Measurements from ENCODE around the gene RPH3AL.
A peak's percentile ranks its signal among the peaks of the same experiment; 100 is the strongest.
"Not testable (repeated sequence)": the region's sequence is repeated elsewhere in the genome, so short reads cannot be mapped to it uniquely, and the experiment has no call there.

RPH3AL gene

GRCh38 chr17:280216-280615 is 72.4 kb downstream of the RPH3AL start:
- Histone ChIP-seq H3K27me3 (ENCODE audit: control insufficient read depth, insufficient read depth, low read length) (no peaks in the 10 kb centered on the region), H3K4me1 (ENCODE audit: control insufficient read depth, insufficient read depth, low read length) (no peaks in the 10 kb centered on the region), H3K4me3 (ENCODE audit: low read length) (no peak overlapping the region), H3K9ac (ENCODE audit: low read length) (no peak overlapping the region), H3K27ac (ENCODE audit: low read depth, low read length) (no peak overlapping the region), H3K36me3 (ENCODE audit: control insufficient read depth, insufficient read depth, low read length) (no peaks in the 10 kb centered on the region)

GRCh38 chr17:279776-280175 is 72.8 kb downstream of the RPH3AL start:
- Histone ChIP-seq H3K27ac (ENCODE audit: low read depth, low read length) (no peak overlapping the region), H3K4me3 (ENCODE audit: low read length) (no peak overlapping the region), H3K9ac (ENCODE audit: low read length) (no peak overlapping the region), H3K36me3 (ENCODE audit: control insufficient read depth, insufficient read depth, low read length) (no peaks in the 10 kb centered on the region), H3K27me3 (ENCODE audit: control insufficient read depth, insufficient read depth, low read length) (no peaks in the 10 kb centered on the region), H3K4me1 (ENCODE audit: control insufficient read depth, insufficient read depth, low read length) (no peaks in the 10 kb centered on the region)

- Histone ChIP-seq H3K4me3 (ENCODE audit: low read length) (no peak overlapping the region), H3K4me1 (ENCODE audit: control insufficient read depth, insufficient read depth, low read length) (no peaks in the 10 kb centered on the region), H3K27me3 (ENCODE audit: control insufficient read depth, insufficient read depth, low read length) (no peaks in the 10 kb centered on the region), H3K36me3 (ENCODE audit: control insufficient read depth, insufficient read depth, low read length) (no peaks in the 10 kb centered on the region), H3K9ac (ENCODE audit: low read length) (no peak overlapping the region), H3K27ac (ENCODE audit: low read depth, low read length) (no peak overlapping the region)
These were observed 73.3 kb downstream of the RPH3AL start for GRCh38 chr17:279331-279730.

- no peaks in the 10 kb centered on the region for H3K27me3 ChIP-seq (ENCODE audit: control insufficient read depth, insufficient read depth, low read length)
- H3K36me3 ChIP-seq (ENCODE audit: control insufficient read depth, insufficient read depth, low read length), result no peaks in the 10 kb centered on the region
- no peak overlapping the region for H3K9ac ChIP-seq (ENCODE audit: low read length)
- H3K4me1 ChIP-seq (ENCODE audit: control insufficient read depth, insufficient read depth, low read length), result no peaks in the 10 kb centered on the region
- H3K27ac ChIP-seq (ENCODE audit: low read depth, low read length), result no peak overlapping the region
- no peak overlapping the region for H3K4me3 ChIP-seq (ENCODE audit: low read length)
These were observed 73.9 kb downstream of the RPH3AL start for GRCh38 chr17:278676-279059.

- H3K36me3 ChIP-seq (ENCODE audit: control insufficient read depth, insufficient read depth, low read length), result no peaks in the 10 kb centered on the region
- H3K4me3 ChIP-seq (ENCODE audit: low read length), result no peak overlapping the region
- no peak overlapping the region for H3K27ac ChIP-seq (ENCODE audit: low read depth, low read length)
- H3K9ac ChIP-seq (ENCODE audit: low read length), result no peak overlapping the region
- no peaks in the 10 kb centered on the region for H3K27me3 ChIP-seq (ENCODE audit: control insufficient read depth, insufficient read depth, low read length)
- no peaks in the 10 kb centered on the region for H3K4me1 ChIP-seq (ENCODE audit: control insufficient read depth, insufficient read depth, low read length)
These were observed 74.4 kb downstream of the RPH3AL start for GRCh38 chr17:278055-278675.

GRCh38 chr17:274902-275301 is 77.7 kb downstream of the RPH3AL start:
- H3K4me1 ChIP-seq (ENCODE audit: control insufficient read depth, insufficient read depth, low read length), result no peaks in the 10 kb centered on the region

GRCh38 chr17:273981-274832 is 78.4 kb downstream of the RPH3AL start:
- Histone ChIP-seq H3K36me3 (ENCODE audit: control insufficient read depth, insufficient read depth, low read length) (no peaks in the 10 kb centered on the region), H3K27me3 (ENCODE audit: control insufficient read depth, insufficient read depth, low read length) (no peaks in the 10 kb centered on the region), H3K4me1 (ENCODE audit: control insufficient read depth, insufficient read depth, low read length) (no peaks in the 10 kb centered on the region), H3K9ac (ENCODE audit: low read length) (no peak overlapping the region), H3K27ac (ENCODE audit: low read depth, low read length) (no peak overlapping the region), H3K4me3 (ENCODE audit: low read length) (no peak overlapping the region)

More at GRCh38 chr17:274902-275301, 77.7 kb downstream of the RPH3AL start:
- Histone ChIP-seq H3K4me3 (ENCODE audit: low read length) (no peak overlapping the region), H3K27me3 (ENCODE audit: control insufficient read depth, insufficient read depth, low read length) (no peaks in the 10 kb centered on the region), H3K36me3 (ENCODE audit: control insufficient read depth, insufficient read depth, low read length) (no peaks in the 10 kb centered on the region), H3K27ac (ENCODE audit: low read depth, low read length) (no peak overlapping the region), H3K9ac (ENCODE audit: low read length) (no peak overlapping the region)

- not testable (repeated sequence) for H3K9ac ChIP-seq (ENCODE audit: low read length); H3K27ac ChIP-seq (ENCODE audit: low read depth, low read length); H3K4me1 ChIP-seq (ENCODE audit: control insufficient read depth, insufficient read depth, low read length); H3K36me3 ChIP-seq (ENCODE audit: control insufficient read depth, insufficient read depth, low read length); H3K27me3 ChIP-seq (ENCODE audit: control insufficient read depth, insufficient read depth, low read length); H3K4me3 ChIP-seq (ENCODE audit: low read length)
These were observed 79.8 kb downstream of the RPH3AL start for GRCh38 chr17:272856-273255.

GRCh38 chr17:271928-272623 is 80.5 kb downstream of the RPH3AL start:
- not testable (repeated sequence) for H3K27ac ChIP-seq (ENCODE audit: low read depth, low read length); H3K27me3 ChIP-seq (ENCODE audit: control insufficient read depth, insufficient read depth, low read length); H3K36me3 ChIP-seq (ENCODE audit: control insufficient read depth, insufficient read depth, low read length); H3K4me3 ChIP-seq (ENCODE audit: low read length); H3K9ac ChIP-seq (ENCODE audit: low read length); H3K4me1 ChIP-seq (ENCODE audit: control insufficient read depth, insufficient read depth, low read length)

GRCh38 chr17:269616-270514 is 82.7 kb downstream of the RPH3AL start:
- Histone ChIP-seq H3K27ac (ENCODE audit: low read depth, low read length) (no peak overlapping the region), H3K36me3 (ENCODE audit: control insufficient read depth, insufficient read depth, low read length) (no peaks in the 10 kb centered on the region), H3K4me3 (ENCODE audit: low read length) (no peak overlapping the region), H3K27me3 (ENCODE audit: control insufficient read depth, insufficient read depth, low read length) (no peaks in the 10 kb centered on the region), H3K9ac (ENCODE audit: low read length) (no peak overlapping the region), H3K4me1 (ENCODE audit: control insufficient read depth, insufficient read depth, low read length) (no peaks in the 10 kb centered on the region)

- Histone ChIP-seq H3K4me3 (ENCODE audit: low read length) (no peak overlapping the region), H3K27me3 (ENCODE audit: control insufficient read depth, insufficient read depth, low read length) (no peaks in the 10 kb centered on the region), H3K27ac (ENCODE audit: low read depth, low read length) (peak overlapping the region; percentile 22), H3K4me1 (ENCODE audit: control insufficient read depth, insufficient read depth, low read length) (no peaks in the 10 kb centered on the region), H3K36me3 (ENCODE audit: control insufficient read depth, insufficient read depth, low read length) (no peaks in the 10 kb centered on the region), H3K9ac (ENCODE audit: low read length) (no peak overlapping the region)
These were observed 85.6 kb downstream of the RPH3AL start for GRCh38 chr17:266701-267667.

Measured in rectal smooth muscle tissue (tissue), 1 donor.